HCT116 (cell line): ENCODE measurements around the gene INPP5K.

ENCODE experiments used
- EZH2 ChIP-seq: fragments of 200-600 bp; sonication (generic); IDR thresholded peaks from 2 replicates; pipeline ENCODE4 v1.6.1; 2017; ENCODE audit warnings: antibody characterized with exemption, mixed run types
- RAD21 ChIP-seq: IDR thresholded peaks from 2 replicates; pipeline ENCODE4 v1.6.1; 2012; ENCODE audit warnings: low read depth, mild to moderate bottlenecking
- SRF ChIP-seq: IDR thresholded peaks from 2 replicates; pipeline ENCODE4 v1.6.1; 2012; ENCODE audit warnings: low read depth
- TCF7L2 ChIP-seq: IDR thresholded peaks from 2 replicates; pipeline ENCODE4 v1.7.0; 2011; ENCODE audit warnings: borderline replicate concordance, inconsistent platforms; ENCODE audit not compliant: insufficient read depth, insufficient read length; ENCODE audit errors: extremely low read depth
- YY1 ChIP-seq: IDR thresholded peaks from 2 replicates; pipeline ENCODE4 v1.6.1; 2011; ENCODE audit warnings: low read length, low read depth, moderate library complexity, mild to moderate bottlenecking; ENCODE audit not compliant: insufficient replicate concordance; ENCODE audit errors: extremely low read depth
- TF ChIP-seq, protein P1 (sequence below), 3 experiments: fragments of 200-600 bp in 1 of 3; sonication (generic) in 1 of 3; IDR thresholded peaks in 2 of 3; conservative IDR thresholded peaks in 1 of 3; 2 replicates each; pipeline ENCODE4 v1.5.1; 2012 to 2017; ENCODE audit warnings: low read depth in 2 of 3, low read length in 2 of 3, antibody characterized with exemption in 1 of 3, borderline replicate concordance in 1 of 3, control low read depth in 1 of 3, mild to moderate bottlenecking in 1 of 3, mixed read lengths in 1 of 3, mixed run types in 1 of 3, moderate library complexity in 1 of 3; ENCODE audit not compliant: insufficient read depth in 1 of 3
- TF ChIP-seq, protein P2 (sequence below): IDR thresholded peaks from 2 replicates; pipeline ENCODE4 v1.6.1; 2012; ENCODE audit warnings: low read depth
- TF ChIP-seq, protein P3 (sequence below): IDR thresholded peaks from 2 replicates; pipeline ENCODE4 v1.6.1; 2011; ENCODE audit warnings: mild to moderate bottlenecking, low read length, moderate library complexity; ENCODE audit not compliant: insufficient replicate concordance; ENCODE audit errors: extremely low read depth

DNA sequence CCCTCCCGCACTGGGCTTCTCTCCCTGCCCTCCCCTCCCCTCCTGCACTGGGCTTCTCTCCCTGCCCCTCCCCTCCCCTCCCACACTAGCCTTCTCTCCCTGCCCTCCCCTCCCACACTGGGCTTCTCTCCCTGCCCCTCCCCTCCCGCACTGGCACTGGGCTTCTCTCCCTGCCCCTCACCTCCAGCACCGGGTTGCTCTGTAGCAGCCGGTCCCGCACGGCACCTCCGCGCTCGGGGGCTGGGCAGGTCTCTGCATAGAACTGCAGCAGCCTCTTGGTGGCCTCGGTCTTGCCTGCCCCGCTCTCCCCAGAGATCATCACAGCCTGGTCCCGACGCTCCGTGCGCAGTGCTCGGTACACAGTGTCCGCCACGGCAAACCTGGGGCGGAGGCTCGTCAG lies 33.7 kb downstream of the INPP5K start:
- no peak for TF ChIP-seq EZH2
- TF ChIP-seq, protein P1, sequence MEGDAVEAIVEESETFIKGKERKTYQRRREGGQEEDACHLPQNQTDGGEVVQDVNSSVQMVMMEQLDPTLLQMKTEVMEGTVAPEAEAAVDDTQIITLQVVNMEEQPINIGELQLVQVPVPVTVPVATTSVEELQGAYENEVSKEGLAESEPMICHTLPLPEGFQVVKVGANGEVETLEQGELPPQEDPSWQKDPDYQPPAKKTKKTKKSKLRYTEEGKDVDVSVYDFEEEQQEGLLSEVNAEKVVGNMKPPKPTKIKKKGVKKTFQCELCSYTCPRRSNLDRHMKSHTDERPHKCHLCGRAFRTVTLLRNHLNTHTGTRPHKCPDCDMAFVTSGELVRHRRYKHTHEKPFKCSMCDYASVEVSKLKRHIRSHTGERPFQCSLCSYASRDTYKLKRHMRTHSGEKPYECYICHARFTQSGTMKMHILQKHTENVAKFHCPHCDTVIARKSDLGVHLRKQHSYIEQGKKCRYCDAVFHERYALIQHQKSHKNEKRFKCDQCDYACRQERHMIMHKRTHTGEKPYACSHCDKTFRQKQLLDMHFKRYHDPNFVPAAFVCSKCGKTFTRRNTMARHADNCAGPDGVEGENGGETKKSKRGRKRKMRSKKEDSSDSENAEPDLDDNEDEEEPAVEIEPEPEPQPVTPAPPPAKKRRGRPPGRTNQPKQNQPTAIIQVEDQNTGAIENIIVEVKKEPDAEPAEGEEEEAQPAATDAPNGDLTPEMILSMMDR (IDR thresholded peaks at IDR 0.05 in 2 of 3, conservative IDR thresholded peaks at IDR 0.05 in 1 of 3; ENCODE audit: borderline replicate concordance in 1 of 3, insufficient read depth in 1 of 3, low read depth in 2 of 3, low read length in 2 of 3), result no peak
- TF ChIP-seq, protein P2, sequence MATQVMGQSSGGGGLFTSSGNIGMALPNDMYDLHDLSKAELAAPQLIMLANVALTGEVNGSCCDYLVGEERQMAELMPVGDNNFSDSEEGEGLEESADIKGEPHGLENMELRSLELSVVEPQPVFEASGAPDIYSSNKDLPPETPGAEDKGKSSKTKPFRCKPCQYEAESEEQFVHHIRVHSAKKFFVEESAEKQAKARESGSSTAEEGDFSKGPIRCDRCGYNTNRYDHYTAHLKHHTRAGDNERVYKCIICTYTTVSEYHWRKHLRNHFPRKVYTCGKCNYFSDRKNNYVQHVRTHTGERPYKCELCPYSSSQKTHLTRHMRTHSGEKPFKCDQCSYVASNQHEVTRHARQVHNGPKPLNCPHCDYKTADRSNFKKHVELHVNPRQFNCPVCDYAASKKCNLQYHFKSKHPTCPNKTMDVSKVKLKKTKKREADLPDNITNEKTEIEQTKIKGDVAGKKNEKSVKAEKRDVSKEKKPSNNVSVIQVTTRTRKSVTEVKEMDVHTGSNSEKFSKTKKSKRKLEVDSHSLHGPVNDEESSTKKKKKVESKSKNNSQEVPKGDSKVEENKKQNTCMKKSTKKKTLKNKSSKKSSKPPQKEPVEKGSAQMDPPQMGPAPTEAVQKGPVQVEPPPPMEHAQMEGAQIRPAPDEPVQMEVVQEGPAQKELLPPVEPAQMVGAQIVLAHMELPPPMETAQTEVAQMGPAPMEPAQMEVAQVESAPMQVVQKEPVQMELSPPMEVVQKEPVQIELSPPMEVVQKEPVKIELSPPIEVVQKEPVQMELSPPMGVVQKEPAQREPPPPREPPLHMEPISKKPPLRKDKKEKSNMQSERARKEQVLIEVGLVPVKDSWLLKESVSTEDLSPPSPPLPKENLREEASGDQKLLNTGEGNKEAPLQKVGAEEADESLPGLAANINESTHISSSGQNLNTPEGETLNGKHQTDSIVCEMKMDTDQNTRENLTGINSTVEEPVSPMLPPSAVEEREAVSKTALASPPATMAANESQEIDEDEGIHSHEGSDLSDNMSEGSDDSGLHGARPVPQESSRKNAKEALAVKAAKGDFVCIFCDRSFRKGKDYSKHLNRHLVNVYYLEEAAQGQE, result no peak
- no peak for TF ChIP-seq RAD21
- no peak for TF ChIP-seq SRF
- no peak for TF ChIP-seq YY1
- TF ChIP-seq, protein P3, sequence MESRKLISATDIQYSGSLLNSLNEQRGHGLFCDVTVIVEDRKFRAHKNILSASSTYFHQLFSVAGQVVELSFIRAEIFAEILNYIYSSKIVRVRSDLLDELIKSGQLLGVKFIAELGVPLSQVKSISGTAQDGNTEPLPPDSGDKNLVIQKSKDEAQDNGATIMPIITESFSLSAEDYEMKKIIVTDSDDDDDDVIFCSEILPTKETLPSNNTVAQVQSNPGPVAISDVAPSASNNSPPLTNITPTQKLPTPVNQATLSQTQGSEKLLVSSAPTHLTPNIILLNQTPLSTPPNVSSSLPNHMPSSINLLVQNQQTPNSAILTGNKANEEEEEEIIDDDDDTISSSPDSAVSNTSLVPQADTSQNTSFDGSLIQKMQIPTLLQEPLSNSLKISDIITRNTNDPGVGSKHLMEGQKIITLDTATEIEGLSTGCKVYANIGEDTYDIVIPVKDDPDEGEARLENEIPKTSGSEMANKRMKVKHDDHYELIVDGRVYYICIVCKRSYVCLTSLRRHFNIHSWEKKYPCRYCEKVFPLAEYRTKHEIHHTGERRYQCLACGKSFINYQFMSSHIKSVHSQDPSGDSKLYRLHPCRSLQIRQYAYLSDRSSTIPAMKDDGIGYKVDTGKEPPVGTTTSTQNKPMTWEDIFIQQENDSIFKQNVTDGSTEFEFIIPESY, result no peak
- TF ChIP-seq TCF7L2, result no peak
